ENCODE results near the gene PANK1. TPM values are rescaled to one million over a fixed set of nuclear protein-coding genes. Genes with fewer than 3 reads are reported as not detected.

The PANK1 gene
- total and polyA plus RNA-seq, 2 of the 4 experiments (the other 2 are of a cell fraction) = 3.0 to 8.8 TPM

GRCh38 chr10:89679986-89680385 lies 34.9 kb upstream of the PANK1 start:
- Histone ChIP-seq H3K9ac (ENCODE audit: low read depth, low read length) (no peak overlapping the region), H3K79me1 (ENCODE audit: low read depth in 1 of 2, low read length in 2 of 2) (no peaks in the 10 kb centered on the region), H3K27ac (ENCODE audit: insufficient read depth, low read length) (no peak overlapping the region), H3K56ac (ENCODE audit: extremely low read depth, insufficient read depth, low read length) (no peak overlapping the region), H4K91ac (ENCODE audit: insufficient read depth, low read depth, low read length) (no peak overlapping the region), H3K36me3 (ENCODE audit: control insufficient read depth, insufficient read depth, low read length) (no peaks in the 10 kb centered on the region), H4K8ac (ENCODE audit: low read depth in 2 of 2, low read length in 2 of 2) (no peak overlapping the region), H3K4me3 (ENCODE audit: insufficient read depth, low read depth, low read length) (no peak overlapping the region), H4K20me1 (ENCODE audit: insufficient read depth, low read length) (no peaks in the 10 kb centered on the region), H2BK20ac (ENCODE audit: low read depth, low read length) (no peak overlapping the region), H3K18ac (ENCODE audit: low read depth, low read length) (no peak overlapping the region), H3K4ac (ENCODE audit: low read depth, low read length) (no peak overlapping the region), H4K5ac (ENCODE audit: low read depth, low read length) (no peak overlapping the region), H2AK9ac (replicated peaks; ENCODE audit: low read depth, low read length, poor library complexity) (no peak overlapping the region), H3K23ac (ENCODE audit: low read depth, low read length) (no peak overlapping the region), H3K14ac (replicated peaks; ENCODE audit: low read depth, low read length) (no peak overlapping the region), H2BK15ac (ENCODE audit: low read depth, low read length) (no peak overlapping the region), H2BK5ac (ENCODE audit: low read depth, low read length, poor library complexity, severe bottlenecking) (no peak overlapping the region), H3K4me1 (ENCODE audit: control insufficient read depth, insufficient read depth, low read length) (no peaks in the 10 kb centered on the region), H3K27me3 (ENCODE audit: control insufficient read depth, insufficient read depth, low read length) (no peaks in the 10 kb centered on the region), H3K9me3 (ENCODE audit: control insufficient read depth, insufficient read depth, low read length) (no peaks in the 10 kb centered on the region), H2AK5ac (ENCODE audit: low read depth, low read length) (no peak overlapping the region), H3K4me2 (ENCODE audit: low read depth, low read length) (no peak overlapping the region), H2AFZ (replicated peaks; ENCODE audit: low read length, poor library complexity) (no peak overlapping the region), H2BK120ac (ENCODE audit: low read depth, low read length) (no peak overlapping the region), H3K9me1 (ENCODE audit: insufficient read depth, low read length) (no peaks in the 10 kb centered on the region; the same call in 1 of the 2 replicates)
- 83% methylated on average over 1 of the region's 3 CpGs; no CpG with 5 or more reads in 1 of the 2 experiments for WGBS, 2 experiments (ENCODE audit: extremely low coverage in 2 of 2, insufficient read length in 1 of 2)
- BruUV-seq (replicated peaks) = no TSS peak
- in situ Hi-C loops (cut with MboI; ENCODE audit: low sequenced_read_pairs) (no loop called here), intact Hi-C loops (cut with micrococcal nuclease) (no loop called here), dilution Hi-C loops (cut with HindIII; ENCODE audit: low sequenced_read_pairs, unreplicated experiment) (no loop called here)
- ChIA-PET POLR2A (ENCODE audit: unreplicated experiment) (no interaction called here), CTCF (interaction anchor here (1.0 kb wide), 1 partner anchor 18 kb away, joined by 3 read pairs; no protein-coding TSS in a partner anchor)
- ATAC-seq (ENCODE audit: low read depth) (no peak), DNase-seq (no peak)
- TF ChIP-seq RCOR1 (IDR thresholded peaks at IDR 0.05; ENCODE audit: insufficient replicate concordance, low read length) (no peak), MAFK (IDR thresholded peaks at IDR 0.05; ENCODE audit: low read depth, low read length) (no peak), FOS (IDR thresholded peaks at IDR 0.05; ENCODE audit: low read depth, low read length) (no peak), NFE2L2 (IDR thresholded peaks at IDR 0.05; ENCODE audit: low read depth, low read length) (no peak), CHD1 (IDR thresholded peaks at IDR 0.05; ENCODE audit: low read depth, low read length) (no peak), RAD21 (IDR thresholded peaks at IDR 0.05; ENCODE audit: low read length) (no peak), CTCF (conservative IDR thresholded peaks at IDR 0.05; ENCODE audit: low read depth, low read length) (no peak), POLR2A (IDR thresholded peaks at IDR 0.05; ENCODE audit: low read depth, low read length) (no peak), USF2 (IDR thresholded peaks at IDR 0.05; ENCODE audit: low read depth, low read length) (no peak)

All from IMR-90 (cell line).